K562 (cell line): ENCODE data around the gene CLIP2.

Source experiments
- FOS ChIP-seq: IDR thresholded peaks from 3 replicates; pipeline ENCODE4 v1.6.1; 2011; ENCODE audit not compliant: insufficient read length; ENCODE audit errors: extremely low read depth
- FOXA1 ChIP-seq: fragments of 450-650 bp; IDR thresholded peaks from 2 replicates; pipeline ENCODE4 v1.6.1; 2016; ENCODE audit warnings: mild to moderate bottlenecking, borderline replicate concordance
- NFIC ChIP-seq: fragments of 450-650 bp; IDR thresholded peaks from 2 replicates; pipeline ENCODE4 v1.6.1; 2017; ENCODE audit warnings: mild to moderate bottlenecking, inconsistent platforms

DNA sequence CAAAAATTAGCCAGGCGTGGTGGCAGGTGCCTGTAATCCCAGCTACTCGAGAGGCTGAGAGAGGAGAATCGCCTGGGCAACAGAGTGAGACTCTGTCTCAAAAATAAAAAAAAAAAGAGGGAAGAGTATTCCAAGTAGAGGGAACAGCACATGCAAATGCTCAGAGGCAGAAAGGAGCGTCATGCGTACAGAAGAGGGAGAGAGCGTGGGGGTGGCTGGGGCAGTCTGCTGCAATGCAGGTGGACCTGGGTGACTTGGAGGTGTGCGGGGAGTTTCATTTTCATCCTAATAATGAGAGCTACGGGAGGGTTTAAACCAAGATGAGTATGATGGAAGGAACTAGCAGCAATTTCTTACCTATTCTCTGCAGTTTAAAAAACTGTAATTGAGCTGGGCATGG, 28.8 kb downstream of the CLIP2 start:
- TF ChIP-seq NFIC = no peak
- TF ChIP-seq FOS = no peak
- TF ChIP-seq FOXA1 = no peak
